GM19035 (cell line): ENCODE results near the gene SIRPB2.

Experiments used
- ATAC-seq: cut with Tn5 transposase; IDR thresholded peaks from one replicate; pipeline ENCODE4 v1.9.1; 2021; ENCODE audit not compliant: unreplicated experiment

SIRPB2 gene

DNA sequence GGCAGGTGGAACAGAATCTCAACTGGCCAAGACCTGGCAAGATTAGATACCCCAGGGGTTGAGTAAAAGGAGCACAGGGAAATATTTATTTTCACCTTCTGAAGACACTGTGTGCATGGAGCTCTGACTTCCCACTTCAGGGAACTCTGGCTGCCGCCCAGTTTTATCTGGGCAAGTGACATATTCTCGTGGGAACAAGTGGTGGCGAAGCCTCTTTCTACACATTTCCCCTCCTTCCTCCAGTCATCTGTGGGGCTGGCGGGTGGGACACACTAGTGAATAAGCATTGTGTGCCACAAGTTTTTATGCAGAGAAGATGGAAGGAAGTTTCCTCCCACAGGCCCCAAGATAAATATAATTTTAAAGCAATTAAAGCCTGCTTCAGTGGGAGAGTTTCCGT is 48.1 kb downstream of the SIRPB2 start:
- ATAC-seq, result no peak

DNA sequence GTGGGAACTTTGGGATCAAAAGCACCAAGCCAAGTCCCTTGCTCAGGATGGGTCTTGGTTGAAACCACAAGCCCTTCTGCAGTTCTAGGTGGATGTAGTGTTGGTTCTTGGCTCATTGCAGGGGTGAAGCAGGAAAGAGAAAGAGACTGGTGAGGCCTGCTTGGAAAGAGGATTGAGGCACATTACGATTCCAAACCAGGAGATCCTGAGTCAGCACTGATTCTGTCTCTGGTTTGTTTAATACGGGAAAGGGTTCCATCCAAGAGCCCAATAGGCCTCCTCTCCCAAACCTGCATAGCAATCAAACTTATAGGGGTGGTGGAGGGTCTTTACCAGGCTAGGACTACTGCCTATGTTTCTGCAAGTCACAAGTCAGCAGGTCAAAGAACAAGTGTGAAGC is 48.9 kb downstream of the SIRPB2 start:
- ATAC-seq, result no peak

DNA sequence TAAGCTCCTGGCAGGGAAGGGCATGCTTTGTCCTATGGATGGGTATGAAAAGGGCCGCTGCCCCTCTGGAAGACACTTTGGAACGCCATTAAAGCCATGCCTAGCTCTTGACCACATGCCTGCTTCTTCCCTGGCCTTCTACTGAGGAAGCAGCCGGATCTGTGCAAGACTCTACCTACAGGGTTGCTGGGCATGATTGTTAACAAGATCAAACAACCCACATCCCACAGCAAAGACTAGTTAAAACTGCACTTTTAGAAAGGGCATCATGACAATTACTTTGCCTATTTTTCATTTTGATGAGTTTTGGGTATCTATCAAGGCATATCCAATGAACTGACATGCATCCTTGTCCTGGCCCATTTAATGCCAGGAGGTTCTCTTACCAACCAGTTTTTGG is 50.1 kb downstream of the SIRPB2 start:
- no peak for ATAC-seq

DNA sequence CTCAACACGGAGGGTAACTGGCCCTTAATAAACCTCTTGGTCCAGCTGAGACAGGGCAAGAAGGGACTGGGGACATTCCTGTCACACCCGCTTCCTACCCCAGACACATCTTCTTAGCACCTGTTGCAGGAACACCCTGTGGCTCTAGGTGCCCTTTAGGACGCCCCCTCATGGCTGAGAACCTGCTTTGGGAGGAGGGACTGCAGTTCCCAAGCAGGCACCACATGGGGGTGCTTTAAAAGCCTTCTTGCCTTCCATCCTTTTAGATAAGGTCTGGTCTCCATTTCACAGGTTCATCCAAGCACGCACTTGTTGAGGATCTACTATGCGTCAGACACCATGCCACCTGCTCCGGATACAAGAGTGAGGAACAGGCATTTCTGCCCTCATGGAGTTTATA is 51.2 kb downstream of the SIRPB2 start:
- no peak for ATAC-seq

DNA sequence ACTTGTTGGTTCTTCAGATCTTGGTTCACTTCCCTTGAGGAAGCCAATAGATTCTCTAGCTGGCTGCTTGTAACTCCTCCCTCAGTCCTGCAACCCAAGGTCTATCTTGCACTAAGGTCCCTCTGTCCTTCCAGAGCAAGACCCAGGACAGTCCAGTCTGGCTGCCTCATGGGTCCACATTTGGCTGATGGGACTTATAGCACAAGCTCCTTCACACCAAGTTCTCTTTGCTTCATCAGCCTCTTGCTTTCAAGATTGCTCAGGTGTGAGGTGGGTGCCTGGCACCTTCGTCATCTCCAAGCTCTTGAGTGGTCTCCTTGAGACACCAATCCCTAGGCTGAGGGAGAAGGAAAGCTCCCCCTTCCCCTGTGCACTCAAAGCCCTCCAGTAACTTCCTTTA is 52.9 kb downstream of the SIRPB2 start:
- ATAC-seq, result no peak

DNA sequence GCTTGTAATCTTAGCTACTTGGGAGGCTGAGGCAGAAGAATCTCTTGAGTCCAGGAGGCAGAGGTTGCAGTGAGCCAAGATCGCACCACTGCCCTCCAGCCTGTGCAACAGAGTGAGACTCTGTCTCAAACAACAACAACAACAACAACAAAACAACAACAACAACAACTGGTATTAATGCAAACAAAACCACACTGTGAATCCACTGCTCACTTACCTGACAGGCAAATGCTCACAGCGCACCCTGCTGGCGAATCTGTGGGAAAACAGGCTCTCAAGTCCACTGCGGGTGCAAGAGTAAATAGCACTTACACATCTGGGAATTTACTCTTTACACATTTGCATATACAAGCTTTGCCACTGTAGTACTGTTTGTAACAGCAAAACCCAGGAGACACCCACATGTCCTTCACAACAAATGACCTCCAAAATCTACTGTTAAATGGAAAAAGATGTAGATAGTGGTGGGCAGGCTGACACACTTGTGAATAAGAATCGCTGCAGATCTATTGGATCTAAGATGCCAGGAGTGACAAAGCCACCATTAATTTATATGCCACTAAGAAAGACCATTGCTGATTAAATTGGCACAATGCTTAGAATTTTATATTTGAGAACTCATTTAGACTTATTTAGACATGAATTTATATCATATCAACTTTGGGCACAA is 53.9 kb downstream of the SIRPB2 start:
- ATAC-seq, result no peak

DNA sequence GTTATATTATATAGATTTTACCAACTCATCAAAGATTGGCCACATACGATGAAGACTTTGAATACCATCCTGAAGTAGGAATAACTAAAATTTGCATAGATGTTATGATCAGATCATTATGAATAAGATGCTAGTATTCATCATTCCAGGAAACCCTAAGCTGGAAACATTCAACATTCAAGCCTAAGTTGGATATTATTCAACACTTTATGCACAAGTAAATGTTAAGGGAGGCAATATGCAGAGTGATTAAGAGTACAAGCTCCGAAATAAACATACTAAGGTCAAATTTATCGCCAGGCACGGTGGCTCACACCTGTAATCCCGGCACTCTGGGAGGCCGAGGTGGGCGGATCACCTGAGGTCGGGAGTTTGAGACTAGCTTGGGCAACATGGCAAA is 55.0 kb downstream of the SIRPB2 start:
- no peak for ATAC-seq

DNA sequence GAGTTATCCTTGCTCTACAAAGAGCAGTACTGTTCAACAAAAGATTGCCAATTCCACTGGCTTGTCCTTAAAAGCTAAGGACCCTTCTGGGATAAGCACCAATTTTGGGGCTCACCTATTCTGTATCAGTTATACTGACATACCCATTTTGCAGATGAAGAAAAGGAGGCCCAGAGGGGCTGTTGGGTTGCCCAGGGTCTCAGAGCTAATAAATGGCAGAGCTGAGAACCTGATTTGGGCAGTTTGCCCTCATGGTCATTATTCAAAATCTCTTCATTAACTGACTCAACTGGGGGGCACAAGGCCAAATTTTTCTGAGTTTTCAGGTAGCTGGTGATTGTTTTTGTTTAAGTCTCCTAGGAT is 55.9 kb downstream of the SIRPB2 start:
- ATAC-seq, result no peak

DNA sequence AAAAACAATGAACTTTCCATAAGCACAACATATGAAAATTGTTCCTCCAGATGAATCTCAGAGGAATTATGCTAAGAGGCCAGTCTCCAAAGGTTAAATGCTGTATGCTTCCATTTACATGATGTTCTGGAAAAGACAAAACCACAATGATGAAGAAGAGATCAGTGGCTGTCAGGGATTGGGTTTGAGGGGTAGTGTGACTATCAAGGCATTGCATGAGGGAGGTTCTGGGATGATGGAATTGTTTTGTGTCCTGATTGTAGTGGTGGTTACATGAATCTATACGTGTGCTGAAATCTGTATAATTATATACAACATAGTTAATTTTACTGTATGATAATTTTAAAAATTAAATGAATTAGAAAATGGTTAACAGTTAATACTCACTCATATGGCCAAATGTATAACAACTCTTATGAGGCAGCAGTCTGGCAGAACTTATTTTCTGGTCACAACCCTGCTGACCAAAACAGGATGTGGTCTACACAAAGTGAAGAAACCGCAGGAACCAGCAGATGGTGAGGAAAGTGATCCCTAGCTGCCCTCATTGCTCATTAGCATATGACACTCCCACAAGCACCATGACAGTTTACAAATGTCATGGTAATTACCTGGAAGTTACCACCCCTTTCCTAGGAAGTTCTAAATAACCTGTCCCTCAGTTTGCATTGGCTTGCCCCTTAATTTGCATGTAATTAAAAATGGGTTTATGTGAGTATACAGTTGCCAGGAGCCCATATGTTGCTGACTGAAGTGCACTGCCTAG is 56.5 kb downstream of the SIRPB2 start:
- peak; percentile 88 for ATAC-seq

DNA sequence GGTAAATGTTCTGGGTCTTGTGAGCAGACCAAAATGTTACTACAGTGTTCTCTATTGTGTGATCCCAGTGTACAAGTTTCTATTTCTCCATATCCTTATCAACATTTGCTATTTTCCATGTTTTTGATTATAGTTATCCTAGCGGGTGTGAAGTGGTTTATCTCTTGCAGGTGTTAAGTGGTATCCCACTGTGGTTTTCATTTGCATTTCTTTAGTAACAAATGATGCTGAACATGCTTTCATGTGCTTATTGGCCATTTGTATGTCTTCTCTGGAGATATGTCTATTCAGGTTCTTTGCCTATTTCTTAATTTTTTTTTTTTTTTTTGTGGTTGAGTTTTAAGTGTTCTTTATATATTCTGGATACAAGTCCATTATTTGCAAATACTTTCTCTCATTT is 60.1 kb downstream of the SIRPB2 start:
- no peak for ATAC-seq

DNA sequence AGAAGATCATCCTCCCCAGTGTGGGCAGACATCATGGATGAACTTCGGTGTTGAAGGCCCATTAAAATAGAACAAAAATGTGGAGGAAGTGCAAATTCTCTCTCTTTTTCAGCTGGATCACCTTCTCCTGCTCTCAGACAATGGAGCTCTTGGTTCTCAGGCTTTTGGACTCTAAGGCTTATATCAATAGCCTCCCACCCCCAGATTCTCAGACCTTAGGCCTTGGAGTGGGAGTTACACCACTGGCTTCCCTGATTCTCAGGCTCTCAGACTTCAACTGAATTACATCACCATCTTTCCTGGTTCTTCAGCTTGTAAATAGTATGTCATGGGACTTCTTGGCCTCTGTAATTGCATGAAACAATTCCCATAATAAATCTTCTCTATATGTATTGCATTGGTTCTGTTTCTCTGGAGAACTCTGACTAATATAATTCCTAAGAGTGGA is 61.2 kb downstream of the SIRPB2 start:
- no peak for ATAC-seq

DNA sequence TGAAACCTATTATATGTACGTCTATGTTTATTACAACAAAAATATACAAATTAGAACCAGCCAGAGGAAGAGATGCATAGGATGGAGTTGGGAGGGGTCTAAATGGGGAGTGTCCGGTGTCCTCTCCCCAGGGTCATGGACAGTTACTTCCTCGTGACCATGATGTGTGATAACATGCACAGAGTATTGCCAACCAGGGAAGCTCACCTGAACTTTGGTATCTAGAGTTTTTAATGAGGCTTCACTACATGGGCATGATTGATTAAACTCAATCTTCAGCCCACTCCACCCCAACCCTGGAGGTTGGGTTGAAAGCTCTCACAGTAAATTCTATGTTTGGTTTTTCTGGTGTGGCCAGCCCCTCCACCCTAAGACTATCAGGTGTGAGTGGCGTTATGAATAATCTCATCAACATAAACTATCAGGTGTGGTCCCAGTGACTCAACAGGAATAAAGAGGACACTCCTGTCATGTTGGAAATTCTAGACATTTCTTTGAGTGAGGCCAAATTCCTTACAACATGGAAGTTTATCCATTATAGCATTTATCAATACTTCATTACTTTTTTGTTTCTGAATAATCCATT is 62.0 kb downstream of the SIRPB2 start:
- ATAC-seq, result no peak

DNA sequence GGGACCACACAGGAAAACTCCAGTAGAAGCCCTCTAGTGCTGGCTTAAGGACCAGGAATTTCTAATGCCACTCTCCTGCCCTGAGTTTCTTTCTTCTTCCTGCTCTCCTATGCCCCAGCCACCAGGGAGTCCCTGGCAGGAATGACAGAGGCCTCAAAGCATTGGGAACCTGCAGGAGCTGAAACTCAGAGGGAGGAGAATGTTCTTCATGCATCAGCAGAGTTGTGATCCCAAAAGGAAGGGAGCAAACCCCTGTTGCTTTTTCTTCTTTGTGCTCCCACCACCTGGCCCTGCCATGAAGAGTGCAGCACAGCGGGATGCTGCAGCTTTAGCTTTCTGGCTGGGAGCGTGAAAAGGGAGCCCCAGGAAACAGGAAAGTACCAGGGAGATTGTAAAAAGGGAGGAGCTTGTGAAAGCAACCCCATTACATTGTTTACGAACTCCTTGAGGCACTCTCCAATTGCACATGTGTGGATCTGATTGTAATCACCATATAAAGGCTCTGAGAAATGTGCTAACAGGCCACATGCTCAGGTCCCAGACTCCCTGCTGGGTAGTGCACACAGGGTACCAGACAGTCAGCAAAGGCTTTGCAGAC is 63.7 kb downstream of the SIRPB2 start:
- ATAC-seq, result no peak

DNA sequence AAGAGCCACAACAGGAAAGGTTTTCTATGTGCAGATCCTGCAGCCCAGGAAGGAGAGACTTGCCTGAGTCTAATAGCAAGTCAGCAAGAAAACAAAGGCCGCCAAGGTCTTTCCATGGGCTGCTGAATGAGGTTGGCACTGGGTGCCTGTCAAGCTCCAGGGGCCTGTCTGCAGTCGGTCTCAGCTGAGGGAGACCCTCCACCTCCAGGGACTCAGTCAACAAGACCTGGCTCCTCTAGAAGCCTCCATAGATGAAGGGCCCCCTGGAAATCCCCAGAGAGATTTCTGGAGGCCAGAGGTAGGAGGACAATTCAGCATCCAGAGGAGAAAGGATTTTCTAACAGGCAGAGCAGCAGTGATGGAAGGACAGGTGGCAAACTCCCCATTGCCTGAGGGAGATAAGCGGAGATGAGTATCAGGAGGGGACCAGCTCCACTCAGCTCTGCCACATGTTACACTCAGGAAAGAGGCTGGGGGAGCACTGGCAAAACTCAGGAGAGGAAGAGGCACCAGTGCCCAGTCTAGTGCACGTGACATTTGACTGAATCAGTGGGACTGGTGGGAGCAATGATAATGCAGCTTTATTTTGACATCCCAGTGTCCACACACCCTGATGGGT is 64.9 kb downstream of the SIRPB2 start:
- no peak for ATAC-seq
